Upper lobe of left lung (tissue), 4 donors: ENCODE data around the gene PDF.

Experiments used
- EP300 ChIP-seq, 4 donors: sonication (generic); formaldehyde crosslinking; IDR thresholded peaks; one replicate each; pipeline ENCODE4 v1.5.1; 2017; ENCODE audit warnings: antibody characterized with exemption in 4 of 4, control low read depth in 2 of 4
- POLR2A ChIP-seq, 4 donors: fragments of 450-650 bp; IDR thresholded peaks; one replicate each; pipeline ENCODE4 v1.5.1; 2016 to 2017; ENCODE audit warnings: antibody characterized with exemption in 4 of 4, mild to moderate bottlenecking in 2 of 4
- POLR2AphosphoS5 ChIP-seq, 2 donors: sonication (generic); formaldehyde crosslinking; IDR thresholded peaks; one replicate each; pipeline ENCODE4 v1.5.1; 2017; ENCODE audit warnings: antibody characterized with exemption in 2 of 2
- TF ChIP-seq, protein P1 (sequence below), 6 experiments: fragments of 450-650 bp in 4 of 6; fragments of 200-600 bp in 2 of 6; sonication (generic) in 2 of 6; IDR thresholded peaks; one replicate each; pipeline ENCODE4 v1.5.1; 2016 to 2019; ENCODE audit warnings: antibody characterized with exemption in 6 of 6

DNA sequence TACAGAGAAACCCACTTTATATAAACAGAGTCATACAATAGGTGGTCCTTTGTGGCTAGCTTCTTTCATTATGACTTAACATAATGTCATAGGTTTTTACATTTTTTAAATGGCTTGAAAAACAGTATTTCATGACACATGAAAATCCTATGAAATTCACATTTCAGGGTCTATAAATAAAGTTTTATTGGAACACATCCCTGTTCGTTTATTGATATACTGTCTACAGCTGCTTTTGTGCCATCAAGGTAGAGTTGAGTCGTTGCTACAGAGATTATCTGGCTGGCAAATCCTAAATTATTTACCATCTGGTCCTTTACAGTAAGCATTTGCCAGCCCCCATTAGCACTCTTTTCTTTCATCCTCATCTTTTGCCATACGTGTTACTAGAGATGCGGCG lies 16.9 kb downstream of the PDF start:
- TF ChIP-seq, protein P1, sequence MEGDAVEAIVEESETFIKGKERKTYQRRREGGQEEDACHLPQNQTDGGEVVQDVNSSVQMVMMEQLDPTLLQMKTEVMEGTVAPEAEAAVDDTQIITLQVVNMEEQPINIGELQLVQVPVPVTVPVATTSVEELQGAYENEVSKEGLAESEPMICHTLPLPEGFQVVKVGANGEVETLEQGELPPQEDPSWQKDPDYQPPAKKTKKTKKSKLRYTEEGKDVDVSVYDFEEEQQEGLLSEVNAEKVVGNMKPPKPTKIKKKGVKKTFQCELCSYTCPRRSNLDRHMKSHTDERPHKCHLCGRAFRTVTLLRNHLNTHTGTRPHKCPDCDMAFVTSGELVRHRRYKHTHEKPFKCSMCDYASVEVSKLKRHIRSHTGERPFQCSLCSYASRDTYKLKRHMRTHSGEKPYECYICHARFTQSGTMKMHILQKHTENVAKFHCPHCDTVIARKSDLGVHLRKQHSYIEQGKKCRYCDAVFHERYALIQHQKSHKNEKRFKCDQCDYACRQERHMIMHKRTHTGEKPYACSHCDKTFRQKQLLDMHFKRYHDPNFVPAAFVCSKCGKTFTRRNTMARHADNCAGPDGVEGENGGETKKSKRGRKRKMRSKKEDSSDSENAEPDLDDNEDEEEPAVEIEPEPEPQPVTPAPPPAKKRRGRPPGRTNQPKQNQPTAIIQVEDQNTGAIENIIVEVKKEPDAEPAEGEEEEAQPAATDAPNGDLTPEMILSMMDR (IDR thresholded peaks at IDR 0.05): no peak
- TF ChIP-seq POLR2A (IDR thresholded peaks at IDR 0.05) (no peak), EP300 (IDR thresholded peaks at IDR 0.05) (no peak), POLR2AphosphoS5 (IDR thresholded peaks at IDR 0.05) (no peak)
